ENCODE results near the gene EFHC1. TPM values are rescaled to one million over a fixed set of nuclear protein-coding genes. Genes with fewer than 3 reads are reported as not detected.
A peak's percentile ranks its signal among the peaks of the same experiment; 100 is the strongest.
"Not testable (repeated sequence)": the region's sequence is repeated elsewhere in the genome, so short reads cannot be mapped to it uniquely, and the experiment has no call there.

EFHC1 gene
- total RNA-seq, 1 donor from 2014 or later, result 44.1 TPM

DNA sequence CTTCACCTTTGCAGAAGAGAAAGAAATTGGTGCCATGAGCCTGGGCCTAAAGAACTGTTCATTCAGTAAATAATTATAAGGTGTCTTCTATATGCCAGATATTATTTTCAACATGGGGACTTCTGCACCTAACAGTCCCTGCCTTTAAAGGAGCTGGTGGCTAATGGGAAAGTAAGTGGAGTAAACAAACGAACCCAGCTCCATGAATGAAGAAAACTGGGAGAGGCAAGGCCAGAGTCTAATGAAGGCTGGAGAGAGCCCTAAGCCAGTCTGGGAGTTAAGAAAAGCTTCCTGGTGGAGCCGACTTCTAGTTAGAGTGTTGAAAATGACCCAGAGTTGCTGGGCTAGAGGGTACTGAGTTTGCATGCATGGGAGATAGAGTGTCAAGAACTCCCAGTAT lies 24.2 kb upstream of the EFHC1 start:
- no peak for DNase-seq (ENCODE audit: low spot score)

DNA sequence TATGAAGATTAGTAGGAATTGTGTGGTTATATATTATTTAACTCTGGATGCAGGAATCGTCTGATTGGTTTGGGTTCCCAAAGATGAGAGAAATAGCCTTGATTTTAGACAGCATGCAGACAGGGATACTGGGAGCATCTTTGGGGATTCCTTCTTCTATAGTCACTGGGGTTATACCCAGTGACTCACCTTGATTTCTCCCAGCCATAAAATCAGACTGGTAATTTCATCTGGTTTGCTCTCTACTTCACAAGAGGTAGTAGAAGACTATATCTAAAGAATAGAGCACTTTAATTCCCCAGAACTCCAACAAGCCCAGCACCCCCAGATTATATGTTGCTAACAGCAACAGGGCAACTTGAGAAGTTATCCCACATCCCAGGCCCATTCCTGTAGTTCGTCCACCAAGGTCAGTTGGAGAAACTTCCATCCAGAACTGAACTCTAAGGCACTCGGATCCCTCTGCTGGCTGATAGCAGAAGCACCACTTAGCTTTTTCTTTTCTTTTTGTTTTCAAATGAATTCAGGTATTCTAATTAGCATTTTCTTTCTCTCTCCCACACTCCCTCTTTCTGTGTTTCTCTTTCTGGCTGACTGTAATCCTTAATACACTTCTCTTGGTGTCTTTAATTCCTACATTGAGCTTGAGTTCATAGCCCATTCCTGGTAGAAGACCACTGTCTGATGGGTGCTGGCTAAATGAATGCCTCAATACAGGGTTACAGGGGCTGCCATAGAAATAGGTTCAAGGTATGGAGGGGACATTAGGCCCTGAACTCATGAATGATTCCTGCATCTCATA lies 20.4 kb upstream of the EFHC1 start:
- peak; percentile 60 for DNase-seq (ENCODE audit: low spot score)

DNA sequence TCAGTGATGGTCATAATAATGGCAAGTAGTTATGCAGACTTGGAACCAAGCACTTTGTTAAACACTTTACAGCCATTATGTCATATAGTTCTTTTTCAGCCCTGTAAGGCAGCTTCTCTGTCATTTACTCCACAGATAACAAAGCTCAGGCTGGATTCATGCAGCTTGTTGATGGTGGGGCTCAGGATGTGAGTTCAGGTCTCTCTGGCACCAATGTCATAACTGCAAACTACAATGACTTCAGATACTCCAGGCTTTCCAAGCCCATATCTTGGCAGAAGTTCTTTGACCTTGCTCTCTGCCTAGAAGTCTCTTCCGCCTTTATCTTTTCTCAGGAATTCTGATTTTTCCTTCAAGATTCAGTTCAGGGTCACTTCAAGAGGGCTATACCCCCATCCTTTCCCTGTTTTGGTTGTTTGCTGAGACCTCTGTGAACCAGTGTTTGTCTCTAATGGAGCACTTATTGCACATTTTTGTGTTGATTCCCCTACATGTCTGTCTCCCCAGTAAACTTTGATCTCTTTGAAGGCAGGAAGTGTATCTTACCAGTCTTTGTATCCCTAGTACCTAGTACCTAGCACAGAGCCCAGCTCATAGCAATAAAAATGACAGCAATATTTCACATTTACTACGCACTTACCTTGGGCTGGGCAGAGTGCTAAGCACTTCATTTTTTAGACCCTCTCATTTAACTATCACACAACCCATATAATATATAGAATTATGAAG lies 19.7 kb upstream of the EFHC1 start:
- no peak for DNase-seq (ENCODE audit: low spot score)

DNA sequence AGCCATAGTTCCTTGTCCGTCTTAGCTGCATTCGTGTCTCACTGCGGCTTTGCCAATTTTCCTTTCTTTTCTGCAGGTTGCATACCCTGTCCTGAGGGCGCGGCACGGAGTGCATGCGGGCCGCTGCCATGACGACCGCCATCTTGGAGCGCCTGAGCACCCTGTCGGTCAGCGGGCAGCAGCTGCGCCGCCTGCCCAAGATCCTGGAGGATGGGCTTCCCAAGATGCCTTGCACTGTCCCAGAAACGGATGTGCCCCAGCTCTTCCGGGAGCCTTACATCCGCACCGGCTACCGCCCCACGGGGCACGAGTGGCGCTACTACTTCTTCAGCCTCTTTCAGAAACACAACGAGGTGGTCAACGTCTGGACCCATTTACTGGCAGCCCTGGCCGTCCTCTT lies 17.1 kb upstream of the EFHC1 start:
- DNase-seq (ENCODE audit: low spot score), result no peak

DNA sequence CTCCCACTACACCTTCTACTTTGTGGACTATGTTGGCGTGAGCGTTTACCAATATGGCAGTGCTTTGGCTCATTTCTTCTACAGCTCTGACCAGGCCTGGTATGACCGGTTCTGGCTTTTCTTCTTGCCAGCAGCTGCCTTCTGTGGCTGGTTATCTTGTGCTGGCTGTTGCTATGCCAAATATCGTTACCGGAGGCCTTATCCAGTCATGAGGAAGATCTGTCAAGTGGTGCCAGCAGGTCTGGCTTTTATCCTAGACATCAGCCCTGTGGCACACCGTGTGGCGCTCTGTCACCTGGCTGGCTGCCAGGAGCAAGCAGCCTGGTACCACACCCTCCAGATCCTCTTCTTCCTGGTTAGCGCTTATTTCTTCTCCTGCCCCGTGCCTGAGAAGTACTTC lies 16.5 kb upstream of the EFHC1 start:
- DNase-seq (ENCODE audit: low spot score), result no peak

DNA sequence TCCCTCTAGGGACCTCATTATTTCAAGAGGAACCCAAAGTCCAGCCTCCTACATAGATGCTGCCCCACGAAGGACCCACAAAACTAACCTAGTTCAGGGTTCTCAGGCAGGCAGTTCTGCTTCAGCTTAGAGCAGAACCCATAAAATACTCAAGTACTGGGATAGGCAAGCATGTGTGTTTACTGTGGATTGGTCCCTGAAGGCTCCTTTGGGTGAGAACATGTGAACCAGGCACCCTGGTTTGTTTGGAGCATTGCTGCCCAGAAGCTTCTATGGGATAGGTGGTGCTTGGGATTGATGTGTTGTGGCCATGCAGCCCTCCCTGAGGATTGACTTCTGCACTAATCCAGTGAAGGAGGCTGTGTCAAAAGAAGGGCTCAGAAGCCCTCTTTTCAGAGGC lies 14.9 kb upstream of the EFHC1 start:
- no peak for DNase-seq (ENCODE audit: low spot score)

DNA sequence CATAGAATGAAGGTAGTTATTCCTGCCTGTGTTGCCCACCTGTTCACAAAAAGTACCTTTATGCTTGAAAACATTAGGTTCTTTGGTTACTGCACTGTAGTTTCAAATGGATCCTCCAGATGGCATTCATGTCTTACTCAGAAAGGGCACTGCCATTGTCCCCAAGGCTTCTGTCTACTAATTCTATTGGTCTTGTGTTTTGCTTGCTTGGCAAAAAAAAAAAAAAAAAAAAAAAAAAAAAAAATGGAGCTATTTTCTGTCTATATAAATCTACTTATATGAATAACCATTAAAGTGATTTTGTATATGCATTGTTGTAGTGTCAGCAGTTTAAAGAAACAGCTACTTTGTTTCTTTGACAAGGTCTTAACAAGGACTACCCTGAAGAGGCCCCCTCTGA lies 12.7 kb upstream of the EFHC1 start:
- no peak for DNase-seq (ENCODE audit: low spot score)

DNA sequence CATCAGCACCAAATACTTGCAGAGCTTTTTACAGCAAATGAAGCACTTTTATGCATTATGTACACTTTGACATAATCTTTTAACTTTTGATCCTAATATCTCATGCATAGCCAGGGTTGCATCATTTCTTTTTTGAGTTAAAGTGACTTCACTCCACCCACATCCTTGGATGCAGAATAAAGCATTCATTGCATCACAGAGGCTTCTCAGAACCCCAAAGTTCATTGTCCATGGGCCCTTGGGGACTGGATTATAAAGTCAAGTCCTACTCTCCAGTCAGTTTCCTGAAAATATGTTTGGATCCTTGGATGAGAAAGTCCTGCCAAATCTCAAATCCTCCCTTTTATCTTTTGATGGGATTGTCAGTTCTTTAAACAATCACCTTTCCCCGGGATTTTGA lies 10.6 kb upstream of the EFHC1 start:
- peak; percentile 98 for DNase-seq (ENCODE audit: low spot score)

DNA sequence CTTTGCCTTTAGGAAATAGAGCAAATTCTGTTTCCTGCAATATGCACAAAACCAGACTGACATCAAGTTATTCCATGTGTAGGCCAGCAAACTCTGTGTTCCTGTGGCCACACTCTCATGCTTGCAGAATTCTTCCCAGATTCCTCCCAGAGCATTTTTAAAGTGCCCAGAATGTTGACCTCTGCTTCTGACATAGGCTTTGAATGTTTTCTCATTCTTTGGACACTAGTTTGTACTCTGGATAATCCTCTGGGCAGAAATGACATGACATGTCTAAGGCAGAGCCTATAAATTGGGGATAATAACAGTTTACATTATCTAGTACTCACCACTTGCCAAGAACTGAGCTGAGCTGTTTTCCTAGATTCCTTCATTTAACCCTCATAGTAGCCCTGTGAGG lies 9.2 kb upstream of the EFHC1 start:
- peak; percentile 77 for DNase-seq (ENCODE audit: low spot score)

DNA sequence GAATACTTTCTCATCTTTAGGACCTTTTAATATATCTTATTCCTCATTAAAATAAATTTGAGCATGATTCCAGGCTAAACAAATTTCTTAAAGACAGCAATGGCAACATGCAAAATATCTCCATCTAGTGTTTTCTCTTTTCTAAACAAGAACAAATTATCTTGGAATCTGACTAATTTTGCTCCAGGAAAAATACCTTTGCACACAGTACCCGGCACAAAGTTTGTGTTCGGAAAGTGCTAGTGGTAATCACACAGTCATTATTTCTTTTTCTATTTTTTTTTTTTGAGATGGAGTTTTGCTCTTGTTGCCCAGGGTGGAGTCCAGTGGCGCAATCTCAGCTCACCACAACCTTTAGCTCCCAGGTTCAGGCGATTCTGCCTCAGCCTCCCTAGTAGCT lies 8.2 kb upstream of the EFHC1 start:
- DNase-seq (ENCODE audit: low spot score), result no peak

DNA sequence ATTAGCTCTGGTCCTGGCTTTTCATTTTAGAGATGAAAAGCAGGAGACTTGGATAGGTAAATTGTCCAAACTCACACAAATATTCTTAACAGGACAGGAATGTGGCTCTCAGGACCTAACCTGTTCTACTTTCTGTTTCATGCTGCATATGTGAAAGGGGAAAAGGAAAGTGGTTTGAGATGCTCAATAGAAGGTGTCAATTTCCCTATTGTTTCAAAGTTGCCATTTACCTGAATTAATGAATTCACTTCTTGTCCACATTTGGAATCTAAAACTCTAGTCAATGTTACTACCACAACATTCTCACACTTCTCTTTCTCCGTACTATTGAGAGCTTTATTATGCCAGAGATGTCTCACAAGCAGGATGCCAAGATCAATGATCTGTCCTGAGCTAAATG lies 4.8 kb upstream of the EFHC1 start:
- no peak for DNase-seq (ENCODE audit: low spot score)

DNA sequence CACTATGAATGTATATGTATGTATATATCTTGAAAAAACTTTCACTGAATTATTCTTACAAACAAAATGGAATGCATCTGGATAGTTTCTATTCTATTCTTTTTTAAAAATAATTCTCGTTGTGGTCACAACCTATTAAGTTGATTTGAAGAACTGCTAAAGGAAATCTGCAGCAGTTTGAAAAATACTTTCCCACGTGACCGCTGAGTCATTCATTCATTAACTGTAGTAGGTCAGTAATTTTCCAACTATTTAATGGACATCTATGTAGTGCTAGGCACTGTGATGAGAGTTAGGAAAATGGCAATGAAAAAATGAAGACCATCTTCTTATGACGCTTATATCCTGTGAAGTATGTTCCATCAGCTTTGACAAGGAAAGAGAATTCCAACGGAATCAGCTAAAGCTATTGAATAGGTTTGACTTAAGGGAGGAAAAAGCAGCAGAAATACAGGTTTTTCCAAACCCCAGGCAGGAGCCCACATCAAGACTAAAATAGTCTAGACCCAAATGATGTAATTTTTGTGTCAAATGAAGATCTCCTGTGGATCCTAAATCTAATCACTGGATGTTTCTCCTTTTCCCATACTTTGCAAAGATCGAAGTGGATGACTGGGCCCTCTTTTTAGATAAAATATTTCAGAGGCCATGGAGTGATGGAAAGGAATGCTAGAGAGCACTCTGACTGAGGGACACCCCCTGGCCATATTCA lies 4.1 kb upstream of the EFHC1 start:
- no peak for DNase-seq (ENCODE audit: low spot score)

DNA sequence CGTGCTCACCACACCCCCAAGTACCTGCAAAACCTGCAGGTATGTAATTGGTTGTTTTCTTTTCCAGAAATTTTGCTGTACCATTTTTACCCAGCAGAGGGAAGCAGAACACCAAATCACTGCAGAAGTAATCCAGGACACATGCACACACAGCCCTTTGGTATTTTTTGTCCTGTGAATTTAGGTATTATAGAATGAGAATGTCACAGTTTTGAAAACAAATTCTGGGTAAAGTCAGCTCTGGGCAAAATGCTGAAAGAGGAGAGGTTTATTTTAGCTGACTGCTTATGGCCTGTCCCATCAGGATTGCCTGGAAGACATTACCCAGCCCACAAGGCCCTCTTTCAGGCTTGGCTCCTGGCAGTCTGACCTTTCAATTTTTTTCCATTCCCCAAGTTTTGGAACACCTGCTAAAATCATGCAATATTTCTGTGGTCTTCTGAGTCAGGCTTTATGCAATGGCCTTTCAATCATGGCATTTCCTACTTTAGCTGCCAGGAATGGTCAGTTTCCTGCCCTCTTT lies 3.5 kb upstream of the EFHC1 start:
- peak; percentile 82 for DNase-seq (ENCODE audit: low spot score)

DNA sequence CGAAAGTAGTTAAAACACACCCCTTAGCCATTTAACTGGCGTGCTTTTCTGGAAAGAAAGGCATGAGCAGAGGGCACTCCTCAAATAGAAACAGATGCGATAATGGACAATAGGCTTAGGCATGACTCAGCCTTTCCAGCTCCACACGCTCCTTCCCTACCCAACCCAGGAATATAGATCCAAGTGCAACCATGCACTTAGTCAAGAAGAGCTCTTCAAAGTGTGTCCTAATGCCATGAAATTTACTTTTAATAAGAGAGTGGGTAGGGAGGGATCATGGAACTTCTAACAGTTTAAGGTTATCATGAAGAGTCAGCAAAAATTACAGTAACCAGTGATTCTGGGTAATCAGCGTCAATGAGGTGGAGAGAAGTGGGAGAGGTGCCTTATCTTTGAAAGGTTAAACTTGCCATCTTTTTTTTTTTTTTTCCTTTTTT lies 2.4 kb upstream of the EFHC1 start:
- peak; percentile 63 for DNase-seq (ENCODE audit: low spot score)

DNA sequence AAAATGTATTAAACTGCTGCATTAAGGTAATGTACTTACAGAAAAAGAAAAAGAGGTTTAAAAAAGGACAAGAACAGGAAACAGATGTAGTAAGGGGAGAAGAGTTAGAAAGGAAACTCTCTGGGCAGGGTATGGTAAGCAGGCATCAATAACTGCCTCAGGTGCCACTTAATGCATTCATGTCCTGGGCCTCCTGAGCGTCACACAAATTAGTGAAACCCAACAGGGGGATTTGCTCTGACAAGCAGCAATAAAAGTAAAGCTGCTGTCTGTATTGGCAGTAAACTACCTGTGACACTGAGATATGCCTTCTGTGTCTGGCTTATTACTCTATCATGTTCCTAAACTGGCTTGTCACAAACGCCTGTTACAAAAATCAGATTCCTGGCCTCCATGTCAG lies 1.5 kb upstream of the EFHC1 start:
- DNase-seq (ENCODE audit: low spot score), result no peak

DNA sequence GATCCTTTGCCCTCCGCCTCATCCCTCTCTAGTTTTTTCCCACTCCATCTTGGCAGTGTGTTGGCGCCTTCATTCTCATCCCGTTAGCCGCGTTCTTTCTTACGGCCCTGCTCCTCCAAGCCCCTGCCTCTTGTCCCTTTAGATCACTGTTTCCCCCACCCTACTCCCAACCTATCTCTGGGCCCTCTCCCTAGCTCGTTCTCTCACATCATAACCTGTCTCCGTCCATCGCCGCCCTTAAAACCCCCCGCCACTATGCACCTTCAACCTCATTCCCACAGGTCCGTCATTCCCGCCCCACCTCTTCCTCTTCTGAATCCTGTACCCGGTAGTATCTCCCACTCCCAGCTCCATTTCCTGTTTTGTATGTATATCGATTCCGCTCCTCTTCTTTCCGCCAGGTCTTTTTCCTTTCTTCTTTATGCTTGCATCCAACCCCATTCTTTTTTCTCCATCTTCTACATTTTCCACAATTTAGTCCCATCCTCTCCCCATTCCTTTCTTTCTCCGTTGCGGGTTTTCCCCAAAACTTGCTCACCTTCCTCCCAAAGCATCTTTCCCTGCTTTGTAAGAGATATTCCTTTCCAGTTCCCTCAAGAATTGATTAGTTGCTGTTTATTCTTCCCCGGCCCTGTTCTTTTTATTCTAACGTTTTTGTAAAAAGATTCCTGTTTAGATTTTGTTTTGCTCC lies 671 bp downstream of the EFHC1 start:
- DNase-seq (ENCODE audit: low spot score), result peak; percentile 64

DNA sequence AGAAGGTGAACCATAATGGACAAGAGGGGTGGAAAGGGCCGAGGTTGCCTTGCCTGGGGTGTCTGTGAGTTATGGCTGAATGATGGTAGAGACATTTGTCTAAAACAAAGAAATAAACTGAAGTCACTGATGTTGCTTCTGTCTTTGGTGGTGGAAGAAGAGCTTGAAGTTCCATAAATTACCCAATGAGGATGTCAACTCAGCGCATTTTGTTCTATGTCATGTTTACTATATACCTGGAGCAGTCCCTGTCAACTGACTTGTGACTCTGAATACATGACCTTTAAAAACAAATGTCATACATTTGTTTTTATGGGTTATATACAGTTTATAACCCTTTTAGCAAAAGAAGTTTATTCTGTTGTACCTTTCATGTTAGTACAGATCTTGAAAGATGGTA lies 2.0 kb downstream of the EFHC1 start:
- no peak for DNase-seq (ENCODE audit: low spot score)

DNA sequence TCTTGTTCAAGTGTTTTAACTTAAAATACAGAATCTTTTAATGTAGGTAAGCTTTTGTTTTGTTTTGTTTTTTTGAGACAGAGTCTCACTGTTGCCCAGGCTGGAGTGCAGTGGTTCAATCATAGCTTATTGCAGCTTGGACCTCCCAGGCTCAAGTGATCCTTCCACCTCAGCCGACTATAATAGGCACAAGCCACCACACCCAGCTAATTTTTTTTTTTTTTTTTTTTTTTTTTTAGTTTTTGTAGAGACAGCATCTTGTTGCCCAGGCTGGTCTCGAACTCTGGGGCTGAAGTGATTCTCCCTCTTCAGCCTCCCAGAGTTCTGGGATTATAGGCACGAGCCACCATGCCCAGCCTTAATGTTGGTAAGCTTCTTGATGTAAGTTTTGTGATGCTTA lies 3.3 kb downstream of the EFHC1 start:
- no peak for DNase-seq (ENCODE audit: low spot score)

DNA sequence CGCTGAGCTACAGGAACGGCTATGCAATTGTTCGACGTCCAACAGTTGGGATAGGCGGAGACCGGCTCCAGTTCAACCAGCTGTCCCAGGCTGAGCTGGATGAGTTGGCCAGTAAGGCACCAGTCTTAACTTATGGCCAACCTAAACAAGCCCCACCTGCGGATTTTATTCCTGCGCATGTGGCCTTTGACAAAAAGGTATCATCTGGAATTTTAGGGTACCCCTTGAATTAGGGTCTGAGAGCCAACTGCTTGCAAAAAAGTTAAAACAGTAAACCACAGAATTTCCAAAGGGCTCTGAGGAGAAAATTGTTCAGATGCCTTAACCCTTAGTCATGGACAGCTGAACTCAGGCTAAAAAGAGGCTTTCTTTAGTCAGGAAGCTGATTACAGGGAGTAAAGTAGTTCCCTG lies 3.8 kb downstream of the EFHC1 start:
- peak; percentile 87 for DNase-seq (ENCODE audit: low spot score)

DNA sequence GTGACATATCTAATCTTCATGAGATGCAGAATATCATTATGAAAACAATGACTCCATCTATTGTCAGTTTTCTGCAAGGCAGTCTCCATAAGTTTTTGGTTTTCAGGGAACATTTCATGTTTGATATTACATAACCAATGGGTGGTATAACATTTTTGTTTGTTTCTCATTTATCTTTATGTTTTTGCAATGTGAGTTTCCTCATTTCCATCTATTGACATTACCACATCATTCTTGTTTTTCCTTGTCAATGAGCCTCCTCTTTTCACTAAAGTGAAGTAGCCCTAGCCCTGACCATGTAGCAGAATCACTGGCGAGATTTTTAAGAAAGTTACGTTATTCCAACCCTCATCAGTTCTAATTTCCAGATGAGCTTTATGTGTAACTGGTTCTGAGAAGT lies 4.4 kb downstream of the EFHC1 start:
- DNase-seq (ENCODE audit: low spot score), result no peak

DNA sequence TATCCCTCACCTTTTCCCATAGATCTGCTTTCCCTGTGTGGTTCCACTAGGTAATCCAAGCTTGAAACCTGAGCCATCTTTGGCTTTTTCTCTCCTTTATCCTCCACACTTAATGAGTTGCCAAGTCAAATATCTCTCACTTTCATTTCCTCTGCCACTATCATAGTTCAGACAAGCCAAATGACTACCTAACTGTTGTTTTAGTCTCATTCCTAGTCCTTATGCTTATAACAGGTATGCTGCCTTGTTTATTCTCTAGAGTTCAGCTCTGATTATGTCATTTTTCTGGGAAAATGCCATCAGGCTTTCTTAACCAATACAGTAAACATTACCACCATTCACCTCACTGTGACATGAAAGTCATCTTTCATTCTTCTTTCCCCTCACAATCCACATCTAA lies 6.5 kb downstream of the EFHC1 start:
- DNase-seq (ENCODE audit: low spot score), result no peak

DNA sequence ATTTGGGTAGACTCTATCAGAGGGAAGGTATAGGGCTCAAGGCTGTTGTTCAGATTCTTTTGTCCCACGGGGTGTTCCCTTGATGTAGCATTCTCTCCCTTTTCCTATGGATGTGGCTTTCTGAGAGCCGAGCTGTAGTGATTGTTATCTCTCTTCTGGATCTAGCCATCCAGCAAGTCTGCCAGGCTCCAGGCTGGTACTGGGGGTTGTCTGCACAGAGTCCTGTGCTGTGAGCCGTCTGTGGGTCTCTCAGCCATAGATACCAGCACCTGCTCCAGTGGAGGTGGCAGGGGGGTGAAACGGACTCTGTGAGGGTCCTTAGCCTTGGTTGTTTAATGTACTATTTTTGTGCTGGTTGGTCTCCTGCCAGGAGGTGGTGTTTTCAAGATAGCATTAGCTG lies 13.2 kb downstream of the EFHC1 start:
- not testable (repeated sequence) for DNase-seq (ENCODE audit: low spot score)
